Liver (tissue), 3 donors: ENCODE data around the gene TCF12.

Source experiments
- EGR1 ChIP-seq, 2 donors: IDR thresholded peaks; 2 replicates each; pipeline ENCODE4 v1.6.1; 2016 to 2018; ENCODE audit warnings: antibody characterized with exemption in 2 of 2, low read depth in 2 of 2
- JUND ChIP-seq, 2 donors: IDR thresholded peaks; 2 replicates each; pipeline ENCODE4 v1.6.1; 2016; ENCODE audit warnings: antibody characterized with exemption in 2 of 2
- SP1 ChIP-seq: IDR thresholded peaks from 2 replicates; pipeline ENCODE4 v1.6.1; 2018; ENCODE audit warnings: antibody characterized with exemption, mild to moderate bottlenecking
- TAF1 ChIP-seq: conservative IDR thresholded peaks from 2 replicates; pipeline ENCODE4 v1.6.1; 2016; ENCODE audit warnings: antibody characterized with exemption, mild to moderate bottlenecking
- TF ChIP-seq, protein P1 (sequence below): fragments of 150-350 bp; IDR thresholded peaks from 2 replicates; pipeline ENCODE4 v1.5.1; 2017; ENCODE audit warnings: improper control_type of control experiment, low read depth, low read length; ENCODE audit not compliant: missing input control
- TF ChIP-seq, protein P2 (sequence below): IDR thresholded peaks from 2 replicates; pipeline ENCODE4 v1.6.1; 2016; ENCODE audit warnings: antibody characterized with exemption
- TF ChIP-seq, protein P3 (sequence below): IDR thresholded peaks from 2 replicates; pipeline ENCODE4 v1.6.1; 2016; ENCODE audit warnings: antibody characterized with exemption
- donor health status: healthy.
- donor health status: healthy.

DNA sequence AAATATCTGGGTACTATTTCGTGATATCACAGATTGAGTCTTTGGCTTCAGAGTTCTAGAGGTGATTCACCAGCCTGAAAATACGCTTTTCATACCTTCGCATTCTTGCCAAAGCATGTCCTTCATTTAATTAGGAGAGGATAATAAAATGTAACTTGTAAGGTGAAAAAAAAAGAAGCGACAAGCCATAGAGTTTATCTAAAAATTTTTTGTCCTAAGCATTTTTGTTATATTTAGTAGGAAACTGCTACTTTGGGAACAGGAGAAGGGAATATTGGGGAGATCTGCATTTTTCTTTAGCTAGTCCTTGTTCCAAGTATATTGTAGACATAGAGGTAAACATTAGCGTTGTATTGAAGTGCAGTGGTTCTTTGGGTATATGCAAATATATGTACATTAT lies 120.1 kb downstream of the TCF12 start:
- TF ChIP-seq, protein P1, sequence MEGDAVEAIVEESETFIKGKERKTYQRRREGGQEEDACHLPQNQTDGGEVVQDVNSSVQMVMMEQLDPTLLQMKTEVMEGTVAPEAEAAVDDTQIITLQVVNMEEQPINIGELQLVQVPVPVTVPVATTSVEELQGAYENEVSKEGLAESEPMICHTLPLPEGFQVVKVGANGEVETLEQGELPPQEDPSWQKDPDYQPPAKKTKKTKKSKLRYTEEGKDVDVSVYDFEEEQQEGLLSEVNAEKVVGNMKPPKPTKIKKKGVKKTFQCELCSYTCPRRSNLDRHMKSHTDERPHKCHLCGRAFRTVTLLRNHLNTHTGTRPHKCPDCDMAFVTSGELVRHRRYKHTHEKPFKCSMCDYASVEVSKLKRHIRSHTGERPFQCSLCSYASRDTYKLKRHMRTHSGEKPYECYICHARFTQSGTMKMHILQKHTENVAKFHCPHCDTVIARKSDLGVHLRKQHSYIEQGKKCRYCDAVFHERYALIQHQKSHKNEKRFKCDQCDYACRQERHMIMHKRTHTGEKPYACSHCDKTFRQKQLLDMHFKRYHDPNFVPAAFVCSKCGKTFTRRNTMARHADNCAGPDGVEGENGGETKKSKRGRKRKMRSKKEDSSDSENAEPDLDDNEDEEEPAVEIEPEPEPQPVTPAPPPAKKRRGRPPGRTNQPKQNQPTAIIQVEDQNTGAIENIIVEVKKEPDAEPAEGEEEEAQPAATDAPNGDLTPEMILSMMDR, result no peak
- no peak for TF ChIP-seq SP1
- TF ChIP-seq TAF1, result no peak
- TF ChIP-seq, protein P2, sequence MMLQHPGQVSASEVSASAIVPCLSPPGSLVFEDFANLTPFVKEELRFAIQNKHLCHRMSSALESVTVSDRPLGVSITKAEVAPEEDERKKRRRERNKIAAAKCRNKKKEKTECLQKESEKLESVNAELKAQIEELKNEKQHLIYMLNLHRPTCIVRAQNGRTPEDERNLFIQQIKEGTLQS, result no peak
- TF ChIP-seq, protein P3, sequence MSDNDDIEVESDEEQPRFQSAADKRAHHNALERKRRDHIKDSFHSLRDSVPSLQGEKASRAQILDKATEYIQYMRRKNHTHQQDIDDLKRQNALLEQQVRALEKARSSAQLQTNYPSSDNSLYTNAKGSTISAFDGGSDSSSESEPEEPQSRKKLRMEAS, result no peak
- no peak for TF ChIP-seq EGR1 (IDR thresholded peaks at IDR 0.05; ENCODE audit: low read depth in 2 of 2)
- TF ChIP-seq JUND (IDR thresholded peaks at IDR 0.05), result no peak
